Measurements from ENCODE around the gene SP5.
"Not testable (repeated sequence)": the region's sequence is repeated elsewhere in the genome, so short reads cannot be mapped to it uniquely, and the experiment has no call there.

Gene SP5

GRCh38 chr2:170740660-170741059 lies 25.5 kb downstream of the SP5 start:
- DNase-seq = no peak

- no peak for DNase-seq
These were observed 26.9 kb downstream of the SP5 start for GRCh38 chr2:170742000-170742399.

- DNase-seq = no peak
These were observed 27.9 kb downstream of the SP5 start for GRCh38 chr2:170742896-170743529.

GRCh38 chr2:170743530-170744239 lies 28.5 kb downstream of the SP5 start:
- no peak for DNase-seq

GRCh38 chr2:170744248-170745002 lies 29.3 kb downstream of the SP5 start:
- DNase-seq = no peak

- DNase-seq = no peak
These were observed 30.2 kb downstream of the SP5 start for GRCh38 chr2:170745305-170745704.

- no peak for DNase-seq
These were observed 32.8 kb downstream of the SP5 start for GRCh38 chr2:170747921-170748320.

GRCh38 chr2:170751555-170751954 lies 36.4 kb downstream of the SP5 start:
- not testable (repeated sequence) for DNase-seq

- DNase-seq = no peak
These were observed 46.4 kb downstream of the SP5 start for GRCh38 chr2:170761572-170761971.

GRCh38 chr2:170762760-170763159 lies 47.6 kb downstream of the SP5 start:
- no peak for DNase-seq

GRCh38 chr2:170763232-170763631 lies 48.1 kb downstream of the SP5 start:
- DNase-seq = no peak

- no peak for DNase-seq
These were observed 49.7 kb downstream of the SP5 start for GRCh38 chr2:170764880-170765261.

GRCh38 chr2:170766693-170767092 lies 51.6 kb downstream of the SP5 start:
- no peak for DNase-seq
